CD4-positive, alpha-beta T cell (primary cell): Measurements from ENCODE around the gene NADK. TPM values are rescaled to one million over a fixed set of nuclear protein-coding genes. Genes with fewer than 3 reads are reported as not detected.

Experiments
- ATAC-seq: fragments of 200-7000 bp; cut with Tn5 transposase; one replicate; pipeline ENCODE4 v1.10.0; 2022; ENCODE audit warnings: mild to moderate bottlenecking; ENCODE audit not compliant: poor library complexity
- CTCF ChIA-PET: fragments of 350-600 bp; sonication (Branson Sonifier 250); formaldehyde crosslinking; loops from one replicate; lab custom pipeline; 2021; ENCODE audit warnings: antibody characterized with exemption, inconsistent platforms; lab: Charles Lee
- POLR2A ChIA-PET: fragments of 350-600 bp; sonication (Branson Sonifier 250); formaldehyde crosslinking; loops from one replicate; lab custom pipeline; 2021; ENCODE audit warnings: antibody characterized with exemption, inconsistent platforms; lab: Charles Lee
- DNase-seq, 14 experiments: peaks; one replicate each; pipeline ENCODE4 v3.0.0-alpha.2; 2013 to 2020; ENCODE audit warnings: mixed read lengths in 2 of 14
- H3K27ac ChIP-seq, 2 donors: one replicate each; pipeline versions ENCODE4 v1.5.1 to v1.7.0; 2013; ENCODE audit warnings: low read length in 2 of 2, low read depth in 1 of 2, mild to moderate bottlenecking in 1 of 2
- H3K27me3 ChIP-seq, 2 experiments: 1 replicate in 1 of 2; 2 replicates in 1 of 2; pipeline versions ENCODE4 v1.6.1 to v1.7.0; 2013; ENCODE audit warnings: low read length in 2 of 2, control low read depth in 1 of 2, mild to moderate bottlenecking in 1 of 2, moderate library complexity in 1 of 2; ENCODE audit not compliant: insufficient read depth in 2 of 2, control insufficient read depth in 1 of 2
- H3K36me3 ChIP-seq: one replicate; pipeline ENCODE4 v1.6.1; 2013; ENCODE audit warnings: low read length, control low read depth; ENCODE audit not compliant: insufficient read depth
- H3K4me1 ChIP-seq: one replicate; pipeline ENCODE4 v1.6.1; 2013; ENCODE audit warnings: low read length, control low read depth; ENCODE audit not compliant: insufficient read depth
- H3K4me3 ChIP-seq: one replicate; pipeline ENCODE4 v1.5.1; 2013; ENCODE audit warnings: mild to moderate bottlenecking, low read length, moderate library complexity
- H3K9me3 ChIP-seq, 2 experiments: 1 replicate in 1 of 2; 2 replicates in 1 of 2; pipeline versions ENCODE4 v1.6.1 to v1.7.0; 2013; ENCODE audit warnings: low read length in 2 of 2, mild to moderate bottlenecking in 2 of 2, control low read depth in 1 of 2, moderate library complexity in 1 of 2; ENCODE audit not compliant: control insufficient read depth in 1 of 2, insufficient read depth in 1 of 2
- H3K27ac Mint-ChIP-seq: one replicate; pipeline ENCODE4 v1.8.0; 2020; ENCODE audit warnings: mixed read lengths
- H3K27me3 Mint-ChIP-seq: one replicate; pipeline ENCODE4 v1.8.0; 2021; ENCODE audit warnings: mixed read lengths
- H3K36me3 Mint-ChIP-seq: one replicate; pipeline ENCODE4 v1.8.0; 2021; ENCODE audit warnings: low read depth, mixed read lengths
- H3K4me1 Mint-ChIP-seq: one replicate; pipeline ENCODE4 v1.8.0; 2021; ENCODE audit warnings: low read depth, mixed read lengths
- H3K4me3 Mint-ChIP-seq: one replicate; pipeline ENCODE4 v1.8.0; 2020; ENCODE audit warnings: mild to moderate bottlenecking, mixed read lengths
- H3K9me3 Mint-ChIP-seq: one replicate; pipeline ENCODE4 v1.8.0; 2020; ENCODE audit warnings: mixed read lengths
- CTCF ChIP-seq: fragments of 200-600 bp; IDR thresholded peaks from one replicate; pipeline ENCODE4 v1.8.0; 2022; ENCODE audit warnings: antibody characterized with exemption, mild to moderate bottlenecking
- intact Hi-C, 2 experiments: fragments of 100-400 bp; cut with DNase I in 1 of 2; cut with micrococcal nuclease in 1 of 2; formaldehyde crosslinking; loops; one replicate each; pipeline versions ENCODE4 v1.15.1 to v1.9.0; 2023 to 2025; cut with DNase I, micrococcal nuclease
- total RNA-seq, 174 experiments: library from RNA in 2 of 174; stranded (reverse) in 2 of 174; gene quantifications; one replicate each; pipeline ENCODE4 v1.2.3 and lab custom pipeline; 2021 to 2026

NADK gene
- total RNA-seq, 2 experiments from 2014 or later: 19.9 to 25.1 TPM

DNA sequence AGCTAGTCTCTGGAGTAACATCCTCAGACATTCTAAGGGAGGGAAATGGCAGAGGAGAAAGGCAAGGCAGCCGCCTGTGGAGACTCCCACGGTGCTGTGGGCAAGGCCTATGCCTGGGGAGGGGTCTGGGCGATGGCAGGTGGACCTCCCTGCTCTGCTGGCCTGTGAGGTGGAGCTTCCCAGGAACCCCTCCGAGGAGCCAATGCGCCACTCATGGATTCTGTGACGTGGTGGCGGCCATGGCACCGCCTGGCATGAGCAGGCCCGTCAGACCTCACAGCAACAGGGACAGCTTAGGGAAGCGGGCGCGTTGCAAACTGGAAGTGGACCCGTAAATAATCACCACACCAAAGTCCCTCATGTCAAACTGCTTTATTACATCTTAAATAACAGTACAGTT, 6.7 kb upstream of the NADK start:
- Mint-ChIP-seq H3K27me3 (no peaks in the 10 kb centered on the region), H3K4me1 (peaks cover 36% of the 10 kb centered on the region), H3K4me3 (no peak overlapping the region), H3K27ac (no peak overlapping the region), H3K9me3 (no peaks in the 10 kb centered on the region), H3K36me3 (peaks cover 53% of the 10 kb centered on the region)
- no peak for TF ChIP-seq CTCF
- Histone ChIP-seq H3K4me1 (peaks cover 39% of the 10 kb centered on the region), H3K9me3 (no peaks in the 10 kb centered on the region), H3K27ac (no peak overlapping the region), H3K4me3 (no peak overlapping the region), H3K36me3 (peaks cover 52% of the 10 kb centered on the region), H3K27me3 (no peaks in the 10 kb centered on the region)
- ChIA-PET POLR2A (interaction anchor here (1.4 kb wide), 1 partner anchor 124 kb away, joined by 3 read pairs; no protein-coding TSS in a partner anchor), CTCF (interaction anchor here (1.1 to 1.3 kb wide), 2 partner anchors 121 to 124 kb away, joined by 3 to 5 read pairs; no protein-coding TSS in a partner anchor)
- DNase-seq (no peak), ATAC-seq (no peak)
- intact Hi-C loops: loop anchor here in 1 of 2 experiments (5.0 kb wide), 1 partner anchor 122 kb away; no protein-coding TSS in a partner anchor

- Histone ChIP-seq H3K27me3 (no peaks in the 10 kb centered on the region), H3K9me3 (no peaks in the 10 kb centered on the region), H3K36me3 (peaks cover 38% of the 10 kb centered on the region), H3K4me3 (peak overlapping the region; percentile 36), H3K27ac (peak overlapping the region; percentile 66 to 69), H3K4me1 (peaks cover 52% of the 10 kb centered on the region)
- intact Hi-C loops: loop anchor here in 1 of 2 experiments (5.0 kb wide), 1 partner anchor 124 kb away; no protein-coding TSS in a partner anchor
- no peak for ATAC-seq
- no peak for TF ChIP-seq CTCF
- no peak for DNase-seq
- POLR2A ChIA-PET: no interaction called here
- no peaks in the 10 kb centered on the region for H3K27me3 Mint-ChIP-seq
- H3K4me1 Mint-ChIP-seq: peaks cover 47% of the 10 kb centered on the region
- no peaks in the 10 kb centered on the region for H3K9me3 Mint-ChIP-seq
- CTCF ChIA-PET: no interaction called here
- H3K4me3 Mint-ChIP-seq: peak overlapping the region; percentile 46
- peak overlapping the region; percentile 87 for H3K27ac Mint-ChIP-seq
- H3K36me3 Mint-ChIP-seq: peaks cover 42% of the 10 kb centered on the region
Observed at GRCh38 chr1:1783320-1783719, 5.0 kb upstream of the NADK start.

- Mint-ChIP-seq H3K27me3 (no peaks in the 10 kb centered on the region), H3K9me3 (no peaks in the 10 kb centered on the region), H3K4me1 (peaks cover 48% of the 10 kb centered on the region), H3K4me3 (peak overlapping the region; percentile 46), H3K36me3 (peaks cover 38% of the 10 kb centered on the region), H3K27ac (peak overlapping the region; percentile 87)
- TF ChIP-seq CTCF: no peak
- intact Hi-C loops: loop anchor here in 1 of 2 experiments (5.0 kb wide), 1 partner anchor 125 kb away; no protein-coding TSS in a partner anchor
- ATAC-seq (peak; percentile 3), DNase-seq (peak in 7 of 14 experiments; percentile 3 to 60 (median 40))
- Histone ChIP-seq H3K4me3 (peak overlapping the region; percentile 36), H3K9me3 (no peaks in the 10 kb centered on the region), H3K4me1 (peaks cover 56% of the 10 kb centered on the region), H3K27ac (peak overlapping the region; percentile 66 to 69), H3K27me3 (no peaks in the 10 kb centered on the region), H3K36me3 (peaks cover 31% of the 10 kb centered on the region)
- ChIA-PET CTCF (no interaction called here), POLR2A (no interaction called here)
Observed at GRCh38 chr1:1782399-1783221, 4.3 kb upstream of the NADK start.
